Measurements from ENCODE around the gene RBMX2. TPM values are rescaled to one million over a fixed set of nuclear protein-coding genes. Genes with fewer than 3 reads are reported as not detected.

Gene RBMX2
- total RNA-seq, 1 experiment from 2014 or later = 23.4 TPM

Other genes starting within 250 kb of the RBMX2 start
- gene AIFM1, start 236.1 kb upstream of the RBMX2 start, total RNA-seq (2021) = 53.5 to 55.9 TPM (median 55.0 TPM) in 3 replicates
- gene RAB33A, start 230.0 kb upstream of the RBMX2 start, total RNA-seq (2021) = 2.1 to 3.1 TPM (median 3.0 TPM) in 3 replicates
- gene ZNF280C, start 133.1 kb upstream of the RBMX2 start, total RNA-seq (2021) = 11.8 to 15.0 TPM (median 12.1 TPM) in 3 replicates
- 14.5 to 21.2 TPM (median 16.1 TPM) in 3 replicates for gene SLC25A14, start 62.1 kb upstream of the RBMX2 start, total RNA-seq (2021)
- gene GPR119, start 16.3 kb upstream of the RBMX2 start, total RNA-seq (2021) = not detected in 3 replicates